H9 (cell line): ENCODE data around the gene TNFRSF21. TPM values are rescaled to one million over a fixed set of nuclear protein-coding genes. Genes with fewer than 3 reads are reported as not detected.

Source experiments
- DNase-seq: peaks from one replicate; pipeline ENCODE4 v3.0.0-alpha.2; 2017
- H2AFZ ChIP-seq: one replicate; pipeline ENCODE4 v1.6.1; 2013; ENCODE audit warnings: mild to moderate bottlenecking, low read length, control low read depth, moderate library complexity
- H2AK5ac ChIP-seq: 2 replicates; pipeline ENCODE4 v1.6.1; 2013; ENCODE audit warnings: low read length, control low read depth, mixed read lengths; ENCODE audit not compliant: insufficient read length
- H2BK120ac ChIP-seq: one replicate; pipeline ENCODE4 v1.6.1; 2013; ENCODE audit warnings: low read depth, mild to moderate bottlenecking, low read length, control low read depth, inconsistent platforms; ENCODE audit not compliant: poor library complexity, severe bottlenecking
- H2BK12ac ChIP-seq: 2 replicates; pipeline ENCODE4 v1.6.1; 2013; ENCODE audit warnings: low read length, control low read depth, mixed read lengths, low read depth; ENCODE audit not compliant: insufficient read length
- H2BK15ac ChIP-seq: 2 replicates; pipeline ENCODE4 v1.6.1; 2013; ENCODE audit warnings: low read depth, low read length, control low read depth
- H2BK20ac ChIP-seq: one replicate; pipeline ENCODE4 v1.6.1; 2013; ENCODE audit warnings: low read depth, mild to moderate bottlenecking, low read length, control low read depth, inconsistent platforms; ENCODE audit not compliant: poor library complexity, severe bottlenecking
- H2BK5ac ChIP-seq: 2 replicates; pipeline ENCODE4 v1.6.1; 2013; ENCODE audit warnings: low read length, control low read depth, mixed read lengths; ENCODE audit not compliant: insufficient read length
- H3K14ac ChIP-seq: 2 replicates; pipeline ENCODE4 v1.6.1; 2013; ENCODE audit warnings: low read length, control low read depth; ENCODE audit not compliant: insufficient read depth
- H3K18ac ChIP-seq: 2 replicates; pipeline ENCODE4 v1.6.1; 2013; ENCODE audit warnings: low read depth, mild to moderate bottlenecking, mixed read lengths, low read length, control low read depth; ENCODE audit not compliant: insufficient read length
- H3K23ac ChIP-seq: 2 replicates; pipeline ENCODE4 v1.6.1; 2013; ENCODE audit warnings: low read length, control low read depth, mixed read lengths, low read depth; ENCODE audit not compliant: insufficient read length
- H3K23me2 ChIP-seq: 2 replicates; pipeline ENCODE4 v1.6.1; 2013; ENCODE audit warnings: low read depth, mild to moderate bottlenecking, mixed read lengths, low read length, control low read depth; ENCODE audit not compliant: insufficient read length, poor library complexity, severe bottlenecking
- H3K27ac ChIP-seq: 2 replicates; pipeline ENCODE4 v1.5.1; 2013; ENCODE audit warnings: low read length, control low read depth, mixed read lengths, low read depth; ENCODE audit not compliant: insufficient read length
- H3K27me3 ChIP-seq: 2 replicates; pipeline ENCODE4 v1.6.1; 2013; ENCODE audit warnings: low read length, control low read depth, inconsistent platforms; ENCODE audit not compliant: insufficient read depth
- H3K4ac ChIP-seq: 2 replicates; pipeline ENCODE4 v1.6.1; 2013; ENCODE audit warnings: low read depth, mild to moderate bottlenecking, control low read depth, inconsistent platforms, low read length, moderate library complexity
- H3K4me1 ChIP-seq: 2 replicates; pipeline ENCODE4 v1.6.1; 2013; ENCODE audit warnings: low read length, control low read depth, inconsistent platforms; ENCODE audit not compliant: insufficient read depth
- H3K4me2 ChIP-seq: 2 replicates; pipeline ENCODE4 v1.6.1; 2013; ENCODE audit warnings: low read length, control low read depth, mixed read lengths; ENCODE audit not compliant: insufficient read length, insufficient read depth
- H3K56ac ChIP-seq: 2 replicates; pipeline ENCODE4 v1.6.1; 2013; ENCODE audit warnings: low read depth, mild to moderate bottlenecking, mixed read lengths, low read length, control low read depth; ENCODE audit not compliant: insufficient read length
- H3K79me1 ChIP-seq: 2 replicates; pipeline ENCODE4 v1.6.1; 2013; ENCODE audit warnings: low read depth, mild to moderate bottlenecking, moderate library complexity, low read length, control low read depth, inconsistent platforms; ENCODE audit not compliant: insufficient read depth, poor library complexity, severe bottlenecking
- H3K79me2 ChIP-seq: 2 replicates; pipeline ENCODE4 v1.6.1; 2013; ENCODE audit warnings: low read length, control low read depth, inconsistent platforms; ENCODE audit not compliant: insufficient read depth
- H3K9ac ChIP-seq: 2 replicates; pipeline ENCODE4 v1.6.1; 2013; ENCODE audit warnings: low read length, control low read depth, mixed read lengths; ENCODE audit not compliant: insufficient read length; ENCODE audit errors: extremely low read depth
- H3K9me3 ChIP-seq: one replicate; pipeline ENCODE4 v1.6.1; 2013; ENCODE audit warnings: low read depth, low read length, inconsistent platforms; ENCODE audit not compliant: control insufficient read depth
- H3T11ph ChIP-seq: one replicate; pipeline ENCODE4 v1.6.1; 2013; ENCODE audit warnings: mild to moderate bottlenecking, low read length, control low read depth, inconsistent platforms
- H4K20me1 ChIP-seq: one replicate; pipeline ENCODE4 v1.6.1; 2013; ENCODE audit not compliant: control insufficient read depth, insufficient read length, insufficient read depth
- H4K5ac ChIP-seq: 2 replicates; pipeline ENCODE4 v1.6.1; 2013; ENCODE audit warnings: low read depth, mild to moderate bottlenecking, mixed read lengths, low read length, control low read depth; ENCODE audit not compliant: insufficient read length
- H4K8ac ChIP-seq: replicated peaks from 2 replicates; pipeline ENCODE4 v1.6.1; 2013; ENCODE audit warnings: low read length, control low read depth, mixed read lengths, low read depth; ENCODE audit not compliant: insufficient read length
- H4K91ac ChIP-seq: 2 replicates; pipeline ENCODE4 v1.6.1; 2013; ENCODE audit warnings: low read depth, mild to moderate bottlenecking, moderate library complexity, mixed read lengths, low read length, control low read depth; ENCODE audit not compliant: insufficient read length
- H3K27ac Mint-ChIP-seq, 3 experiments: 2 replicates in 2 of 3; 3 replicates in 1 of 3; pipeline ENCODE4 v1.8.0; 2020 to 2021; ENCODE audit warnings: mixed read lengths in 3 of 3, mild to moderate bottlenecking in 1 of 3, moderate library complexity in 1 of 3
- H3K27me3 Mint-ChIP-seq: 2 replicates; pipeline ENCODE4 v1.8.0; 2021; ENCODE audit warnings: low read depth, mild to moderate bottlenecking, moderate library complexity, mixed read lengths
- H3K36me3 Mint-ChIP-seq, 3 experiments: 2 replicates in 2 of 3; 3 replicates in 1 of 3; pipeline ENCODE4 v1.8.0; 2020 to 2021; ENCODE audit warnings: low read depth in 3 of 3, mixed read lengths in 3 of 3; ENCODE audit not compliant: insufficient read depth in 1 of 3
- H3K4me1 Mint-ChIP-seq, 2 experiments: 2 replicates each; pipeline ENCODE4 v1.8.0; 2020; ENCODE audit warnings: mixed read lengths in 2 of 2
- H3K4me3 Mint-ChIP-seq, 2 experiments: 2 replicates in 1 of 2; 3 replicates in 1 of 2; pipeline ENCODE4 v1.8.0; 2020 to 2021; ENCODE audit warnings: mild to moderate bottlenecking in 2 of 2, mixed read lengths in 2 of 2, moderate library complexity in 1 of 2
- H3K9me3 Mint-ChIP-seq, 2 experiments: 2 replicates in 1 of 2; 3 replicates in 1 of 2; pipeline ENCODE4 v1.8.0; 2020; ENCODE audit warnings: mild to moderate bottlenecking in 2 of 2, mixed read lengths in 2 of 2, moderate library complexity in 1 of 2
- CTCF ChIP-seq: fragments of 200-600 bp; sonication (generic); conservative IDR thresholded peaks from 3 replicates; pipeline ENCODE4 v1.8.0; 2021; ENCODE audit warnings: antibody characterized with exemption, mild to moderate bottlenecking
- WGBS: extraction: QIAGEN DNeasy Blood & Tissue Kit; methylation state at CpG from one replicate; pipeline ENCODE4 v1.1.7; 2013; ENCODE audit warnings: missing lambda C conversion rate, low lambda C conversion rate, mixed read lengths; ENCODE audit not compliant: insufficient read length; ENCODE audit errors: extremely low coverage; 5-methylcytosine and 5-hydroxymethylcytosine counted together
- total RNA-seq: library from RNA; stranded (reverse); gene quantifications from 2 replicates; pipeline ENCODE4 v1.2.1, GENCODE V29; 2021

TNFRSF21 gene
- total RNA-seq, 1 experiment from 2014 or later = 39.1 TPM

- no peak overlapping the region for H3K4me2 ChIP-seq
- Mint-ChIP-seq H3K4me3 (no peak overlapping the region), H3K4me1 (peaks cover 7 to 9% of the 10 kb centered on the region in 2 experiments; a peak in 3 of 4 replicates), H3K36me3 (peaks cover 0 to 2% (median 0%) of the 10 kb centered on the region in 3 experiments; a peak in 2 of 7 replicates), H3K27ac (no peak overlapping the region), H3K9me3 (peaks cover 6 to 8% of the 10 kb centered on the region in 2 experiments; a peak in 4 of 5 replicates), H3K27me3 (no peaks in the 10 kb centered on the region)
- H3K4me1 ChIP-seq = no peaks in the 10 kb centered on the region
- H4K8ac ChIP-seq = no peak overlapping the region
- no peak overlapping the region for H3K9ac ChIP-seq
- H3K27ac ChIP-seq = no peak overlapping the region
- no peaks in the 10 kb centered on the region for H3K79me2 ChIP-seq
- H3K27me3 ChIP-seq = no peaks in the 10 kb centered on the region
- H3K9me3 ChIP-seq = no peaks in the 10 kb centered on the region
- no peak overlapping the region for H2AK5ac ChIP-seq
- H3K79me1 ChIP-seq = no peaks in the 10 kb centered on the region
- no peaks in the 10 kb centered on the region for H4K20me1 ChIP-seq
- no peak overlapping the region for H3T11ph ChIP-seq
- no peak overlapping the region for H3K56ac ChIP-seq
- H2BK15ac ChIP-seq = no peak overlapping the region
- H2AFZ ChIP-seq = no peak overlapping the region
- no CpG with 5 or more reads among the region's 2 CpGs for WGBS
- no peak for TF ChIP-seq CTCF
- H3K23me2 ChIP-seq = no peaks in the 10 kb centered on the region
- no peak overlapping the region for H3K14ac ChIP-seq
- H3K23ac ChIP-seq = no peak overlapping the region
- H2BK20ac ChIP-seq = no peak overlapping the region
- DNase-seq = no peak
- H3K18ac ChIP-seq = no peak overlapping the region
- H2BK120ac ChIP-seq = no peak overlapping the region
- H3K4ac ChIP-seq = no peak overlapping the region
- no peak overlapping the region for H4K91ac ChIP-seq
- no peak overlapping the region for H4K5ac ChIP-seq
- no peak overlapping the region for H2BK5ac ChIP-seq
- no peak overlapping the region for H2BK12ac ChIP-seq
Observed at GRCh38 chr6:47323321-47323720, 13.6 kb upstream of the TNFRSF21 start.
